Fibroblast of lung (primary cell): ENCODE results near the gene PRMT6. TPM values are rescaled to one million over a fixed set of nuclear protein-coding genes. Genes with fewer than 3 reads are reported as not detected.
"Not testable (repeated sequence)": the region's sequence is repeated elsewhere in the genome, so short reads cannot be mapped to it uniquely, and the experiment has no call there.

Experiments
- DNase-seq, 2 donors: peaks; one replicate each; pipeline versions ENCODE4 v3.0.0 to v3.0.0-alpha.2; 2010; ENCODE audit warnings: low read depth in 2 of 2
- H2AFZ ChIP-seq: 2 replicates; pipeline ENCODE4 v1.5.1; 2012; ENCODE audit warnings: low read length, control low read depth, inconsistent platforms
- H3K27ac ChIP-seq: 2 replicates; pipeline ENCODE4 v1.5.1; 2011; ENCODE audit warnings: low read length, control low read depth; ENCODE audit not compliant: insufficient read depth
- H3K27me3 ChIP-seq: 2 replicates; pipeline ENCODE4 v1.5.1; 2011; ENCODE audit warnings: mild to moderate bottlenecking, low read length; ENCODE audit not compliant: control insufficient read depth, insufficient read depth
- H3K36me3 ChIP-seq: 2 replicates; pipeline ENCODE4 v1.5.1; 2011; ENCODE audit warnings: low read length; ENCODE audit not compliant: control insufficient read depth, insufficient read depth
- H3K4me1 ChIP-seq: 2 replicates; pipeline ENCODE4 v1.5.1; 2011; ENCODE audit warnings: low read length; ENCODE audit not compliant: control insufficient read depth, insufficient read depth; ENCODE audit errors: extremely low read depth
- H3K4me2 ChIP-seq: 2 replicates; pipeline ENCODE4 v1.5.1; 2011; ENCODE audit warnings: low read length, control low read depth; ENCODE audit not compliant: insufficient read depth; ENCODE audit errors: extremely low read depth
- H3K4me3 ChIP-seq, 4 experiments: fragments of 200-600 bp in 1 of 4; sonication (generic) in 1 of 4; replicated peaks in 1 of 4; 2 replicates each; pipeline ENCODE4 v1.5.1; 2011 to 2016; ENCODE audit warnings: low read length in 4 of 4, low read depth in 3 of 4, mild to moderate bottlenecking in 3 of 4, control low read depth in 2 of 4, inconsistent platforms in 1 of 4, mixed read lengths in 1 of 4; ENCODE audit not compliant: insufficient read depth in 1 of 4; ENCODE audit errors: control extremely low read depth in 1 of 4
- H3K79me2 ChIP-seq: 2 replicates; pipeline ENCODE4 v1.5.1; 2012; ENCODE audit warnings: mild to moderate bottlenecking, low read length, inconsistent platforms; ENCODE audit not compliant: control insufficient read depth, insufficient read depth
- H3K9ac ChIP-seq: 2 replicates; pipeline ENCODE4 v1.5.1; 2011; ENCODE audit warnings: mild to moderate bottlenecking, low read length, control low read depth; ENCODE audit not compliant: insufficient read depth
- H3K9me3 ChIP-seq: 2 replicates; pipeline ENCODE4 v1.5.1; 2012; ENCODE audit warnings: low read depth, low read length; ENCODE audit not compliant: control insufficient read depth, insufficient read depth
- H4K20me1 ChIP-seq: 2 replicates; pipeline ENCODE4 v1.5.1; 2011; ENCODE audit warnings: low read length; ENCODE audit not compliant: control insufficient read depth, insufficient read depth; ENCODE audit errors: extremely low read depth
- CTCF ChIP-seq, 2 donors: IDR thresholded peaks in 1 of 2; conservative IDR thresholded peaks in 1 of 2; 1 replicate in 1 of 2; 2 replicates in 1 of 2; pipeline ENCODE4 v1.5.1; 2011 to 2012; ENCODE audit warnings: low read length in 2 of 2, control low read depth in 1 of 2, inconsistent platforms in 1 of 2, low read depth in 1 of 2, mild to moderate bottlenecking in 1 of 2
- EZH2 ChIP-seq: IDR thresholded peaks from 2 replicates; pipeline ENCODE4 v1.5.1; 2012; ENCODE audit warnings: low read length, control low read depth, mild to moderate bottlenecking; ENCODE audit errors: missing control alignments
- polyA plus RNA-seq, 2 donors: library from polyadenylated mRNA; depleted of rRNA in 1 of 2; stranded (reverse) in 1 of 2; unstranded in 1 of 2; fragments of >200 nt; gene quantifications; 2 replicates each; pipeline ENCODE4 v1.2.1, GENCODE V29; 2011 to 2012; ENCODE audit warnings: missing spikeins in 1 of 2
- total RNA-seq: library from RNA; depleted of rRNA; stranded (reverse); fragments of >200 nt; gene quantifications from 2 replicates; pipeline ENCODE4 v1.2.1, GENCODE V29; 2014

Gene PRMT6
- total and polyA plus RNA-seq, 2 donors (not counting 1 experiment from before 2014, with no cell fraction given): 10.6 to 11.1 TPM

- no peaks in the 10 kb centered on the region for H4K20me1 ChIP-seq
- H3K4me1 ChIP-seq: no peaks in the 10 kb centered on the region
- no peaks in the 10 kb centered on the region for H3K36me3 ChIP-seq
- H3K9ac ChIP-seq: no peak overlapping the region
- no peak for TF ChIP-seq EZH2
- TF ChIP-seq CTCF (conservative IDR thresholded peaks at IDR 0.05 in 1 of 2, IDR thresholded peaks at IDR 0.05 in 1 of 2; ENCODE audit: low read depth in 1 of 2, low read length in 2 of 2): no peak
- no peaks in the 10 kb centered on the region for H3K9me3 ChIP-seq
- H3K27me3 ChIP-seq: no peaks in the 10 kb centered on the region
- H3K4me2 ChIP-seq: no peak overlapping the region
- no peak overlapping the region for H2AFZ ChIP-seq
- H3K79me2 ChIP-seq: no peaks in the 10 kb centered on the region
- no peak for DNase-seq
- no peak overlapping the region for H3K4me3 ChIP-seq
- H3K27ac ChIP-seq: no peak overlapping the region
Observed at GRCh38 chr1:107051266-107051665, 5.2 kb upstream of the PRMT6 start.

GRCh38 chr1:107055919-107056425, 502 bp upstream of the PRMT6 start:
- DNase-seq, H3K36me3 ChIP-seq, H3K9me3 ChIP-seq, H3K27me3 ChIP-seq, H3K4me1 ChIP-seq, H4K20me1 ChIP-seq: not testable (repeated sequence)
- Histone ChIP-seq H3K4me3 (peak overlapping the region; percentile 87 to 97 (median 93)), H3K9ac (peak overlapping the region; percentile 90), H3K4me2 (peak overlapping the region; percentile 75), H3K27ac (peak overlapping the region; percentile 91), H3K79me2 (peaks cover 14% of the 10 kb centered on the region), H2AFZ (peak overlapping the region; percentile 99)

- peak overlapping the region; percentile 91 for H3K27ac ChIP-seq
Observed at GRCh38 chr1:107057197-107058133, 991 bp downstream of the PRMT6 start.

More at GRCh38 chr1:107057197-107058133, 991 bp downstream of the PRMT6 start:
- Histone ChIP-seq H3K4me1 (peaks cover 6% of the 10 kb centered on the region), H3K4me2 (peak overlapping the region; percentile 91), H3K27me3 (no peaks in the 10 kb centered on the region), H3K9ac (peak overlapping the region; percentile 90), H4K20me1 (no peaks in the 10 kb centered on the region), H3K4me3 (peak overlapping the region; percentile 87 to 97 (median 93)), H3K79me2 (peaks cover 14% of the 10 kb centered on the region), H3K9me3 (no peaks in the 10 kb centered on the region), H3K36me3 (no peaks in the 10 kb centered on the region), H2AFZ (peak overlapping the region; percentile 99)
- TF ChIP-seq CTCF (conservative IDR thresholded peaks at IDR 0.05 in 1 of 2, IDR thresholded peaks at IDR 0.05 in 1 of 2; ENCODE audit: low read depth in 1 of 2, low read length in 2 of 2) (no peak), EZH2 (no peak)
- DNase-seq: peak; percentile 49 to 68
